ENCODE data around the gene PRDX2.

Gene PRDX2

GRCh38 chr19:12793290-12794195, 8.1 kb downstream of the PRDX2 start:
- DNase-seq (ENCODE audit: low read depth in 1 of 2, low spot score in 1 of 2), result peak; percentile 85 to 93
- no peak for TF ChIP-seq JUND (IDR thresholded peaks at IDR 0.05; ENCODE audit: low read depth)
- in situ Hi-C loops (cut with HindIII; ENCODE audit: low pct_unique_long_range_greater_than_20kb, low sequenced_read_pairs), result no loop called here

GRCh38 chr19:12792853-12793289, 8.7 kb downstream of the PRDX2 start:
- TF ChIP-seq JUND (IDR thresholded peaks at IDR 0.05; ENCODE audit: low read depth), result no peak
- no peak for DNase-seq (ENCODE audit: low read depth in 1 of 2, low spot score in 1 of 2)
- in situ Hi-C loops (cut with HindIII; ENCODE audit: low pct_unique_long_range_greater_than_20kb, low sequenced_read_pairs), result no loop called here

- TF ChIP-seq JUND (IDR thresholded peaks at IDR 0.05; ENCODE audit: low read depth), result no peak
- peak in 1 of 2 experiments; percentile 73 for DNase-seq (ENCODE audit: low read depth in 1 of 2, low spot score in 1 of 2)
- in situ Hi-C loops (cut with HindIII; ENCODE audit: low pct_unique_long_range_greater_than_20kb, low sequenced_read_pairs), result no loop called here
Measured at GRCh38 chr19:12792051-12792852, 9.3 kb downstream of the PRDX2 start.

- in situ Hi-C loops (cut with HindIII; ENCODE audit: low pct_unique_long_range_greater_than_20kb, low sequenced_read_pairs), result no loop called here
- DNase-seq (ENCODE audit: low read depth in 1 of 2, low spot score in 1 of 2), result peak; percentile 81 to 96
- no peak for TF ChIP-seq JUND (IDR thresholded peaks at IDR 0.05; ENCODE audit: low read depth)
Measured at GRCh38 chr19:12791345-12792050, 10.1 kb downstream of the PRDX2 start, which contains the start of gene JUNB. JUNB (plus strand) TSS chr19:12791486; CDS start chr19:12791772, 286 bp downstream.

- DNase-seq (ENCODE audit: low read depth in 1 of 2, low spot score in 1 of 2), result no peak
- in situ Hi-C loops (cut with HindIII; ENCODE audit: low pct_unique_long_range_greater_than_20kb, low sequenced_read_pairs), result no loop called here
- no peak for TF ChIP-seq JUND (IDR thresholded peaks at IDR 0.05; ENCODE audit: low read depth)
Measured at GRCh38 chr19:12790628-12791344, 10.8 kb downstream of the PRDX2 start.

GRCh38 chr19:12789904-12790619, 11.5 kb downstream of the PRDX2 start:
- in situ Hi-C loops (cut with HindIII; ENCODE audit: low pct_unique_long_range_greater_than_20kb, low sequenced_read_pairs), result no loop called here
- no peak for TF ChIP-seq JUND (IDR thresholded peaks at IDR 0.05; ENCODE audit: low read depth)
- DNase-seq (ENCODE audit: low read depth in 1 of 2, low spot score in 1 of 2), result peak; percentile 81 to 94

GRCh38 chr19:12789098-12789903, 12.3 kb downstream of the PRDX2 start:
- peak in 1 of 2 experiments; percentile 18 for DNase-seq (ENCODE audit: low read depth in 1 of 2, low spot score in 1 of 2)
- TF ChIP-seq JUND (IDR thresholded peaks at IDR 0.05; ENCODE audit: low read depth), result no peak
- in situ Hi-C loops (cut with HindIII; ENCODE audit: low pct_unique_long_range_greater_than_20kb, low sequenced_read_pairs), result no loop called here

- no peak for TF ChIP-seq JUND (IDR thresholded peaks at IDR 0.05; ENCODE audit: low read depth)
- peak in 1 of 2 experiments; percentile 54 for DNase-seq (ENCODE audit: low read depth in 1 of 2, low spot score in 1 of 2)
- in situ Hi-C loops (cut with HindIII; ENCODE audit: low pct_unique_long_range_greater_than_20kb, low sequenced_read_pairs), result no loop called here
Measured at GRCh38 chr19:12788682-12789097, 12.9 kb downstream of the PRDX2 start.

GRCh38 chr19:12788042-12788681, 13.4 kb downstream of the PRDX2 start:
- no peak for TF ChIP-seq JUND (IDR thresholded peaks at IDR 0.05; ENCODE audit: low read depth)
- no peak for DNase-seq (ENCODE audit: low read depth in 1 of 2, low spot score in 1 of 2)
- in situ Hi-C loops (cut with HindIII; ENCODE audit: low pct_unique_long_range_greater_than_20kb, low sequenced_read_pairs), result no loop called here

- in situ Hi-C loops (cut with HindIII; ENCODE audit: low pct_unique_long_range_greater_than_20kb, low sequenced_read_pairs), result no loop called here
- no peak for TF ChIP-seq JUND (IDR thresholded peaks at IDR 0.05; ENCODE audit: low read depth)
- no peak for DNase-seq (ENCODE audit: low read depth in 1 of 2, low spot score in 1 of 2)
Measured at GRCh38 chr19:12787458-12787857, 14.1 kb downstream of the PRDX2 start.
